T-helper 2 cell treated with Interferon-gamma antibody and Interleukin-4, amounts not matched to agents 100 ng/mL and 5 ng/mL, for 36 hours (primary cell): Measurements from ENCODE around the gene TPD52L3. TPM values are rescaled to one million over a fixed set of nuclear protein-coding genes. Genes with fewer than 3 reads are reported as not detected.

Experiments used
- intact Hi-C: fragments of 100-400 bp; cut with micrococcal nuclease; formaldehyde crosslinking; loops from one replicate; pipeline ENCODE4 v1.15.1; 2023
- total RNA-seq: library from RNA; stranded (reverse); gene quantifications from 2 replicates; pipeline ENCODE4 v1.2.3, GENCODE V29; 2022

TPD52L3 gene
- not detected in 2 replicates for total RNA-seq

GRCh38 chr9:6328103-6328502, at the start of gene TPD52L3:
TSS of gene TPD52L3 (plus strand) at chr9:6328375. CDS start at chr9:6328596, 221 bp downstream.
- intact Hi-C loops = no loop called here

GRCh38 chr9:6301858-6302257, 26.3 kb upstream of the TPD52L3 start:
- intact Hi-C loops = no loop called here

GRCh38 chr9:6302417-6302816, 25.8 kb upstream of the TPD52L3 start:
- intact Hi-C loops = no loop called here

GRCh38 chr9:6304232-6304631, 23.9 kb upstream of the TPD52L3 start:
- intact Hi-C loops = no loop called here

GRCh38 chr9:6305954-6306563, 22.1 kb upstream of the TPD52L3 start:
- intact Hi-C loops = loop anchor here (2.0 kb wide), 1 partner anchor 251 kb away; no protein-coding TSS in a partner anchor

GRCh38 chr9:6307551-6308096, 20.6 kb upstream of the TPD52L3 start:
- intact Hi-C loops = loop anchor here (2.0 kb wide), 1 partner anchor 253 kb away; no protein-coding TSS in a partner anchor

- intact Hi-C loops = no loop called here
Observed at GRCh38 chr9:6330958-6331634, 2.9 kb downstream of the TPD52L3 start.

GRCh38 chr9:6334305-6334704, 6.1 kb downstream of the TPD52L3 start:
- intact Hi-C loops = no loop called here

- intact Hi-C loops = no loop called here
Observed at GRCh38 chr9:6348766-6349165, 20.6 kb downstream of the TPD52L3 start.

- intact Hi-C loops = loop anchor here (5.0 to 10.0 kb wide), 3 partner anchors 61 to 333 kb away; partner anchors contain the start of gene UHRF2
Observed at GRCh38 chr9:6351737-6352136, 23.6 kb downstream of the TPD52L3 start.

- intact Hi-C loops = loop anchor here (1.0 to 10.0 kb wide), 4 partner anchors 58 to 331 kb away; partner anchors contain the start of gene UHRF2
Observed at GRCh38 chr9:6354072-6354686, 26.0 kb downstream of the TPD52L3 start.

- intact Hi-C loops = loop anchor here (10.0 kb wide), 1 partner anchor 329 kb away; no protein-coding TSS in a partner anchor
Observed at GRCh38 chr9:6355728-6356127, 27.6 kb downstream of the TPD52L3 start.

- intact Hi-C loops = loop anchor here (10.0 kb wide), 1 partner anchor 328 kb away; no protein-coding TSS in a partner anchor
Observed at GRCh38 chr9:6356441-6356840, 28.3 kb downstream of the TPD52L3 start.

GRCh38 chr9:6356904-6357303, 28.7 kb downstream of the TPD52L3 start:
- intact Hi-C loops = loop anchor here (10.0 kb wide), 1 partner anchor 328 kb away; no protein-coding TSS in a partner anchor

GRCh38 chr9:6367128-6367890, 39.1 kb downstream of the TPD52L3 start:
- intact Hi-C loops = no loop called here

GRCh38 chr9:6368831-6369230, 40.7 kb downstream of the TPD52L3 start:
- intact Hi-C loops = no loop called here

Other genes with a start within 250 kb of the TPD52L3 start
- not detected in 2 replicates for gene IL33, start 112.6 kb upstream of the TPD52L3 start, total RNA-seq
- 76.5 and 81.1 TPM in 2 replicates for gene UHRF2, start 84.8 kb downstream of the TPD52L3 start, total RNA-seq